DOHH2 (cell line): ENCODE measurements around the gene NDUFS7.

Source experiments
- H3F3A ChIP-seq: fragments of 200-600 bp; sonication (generic), shearing (Covaris generic); 2 replicates; pipeline ENCODE4 v1.6.0; 2016; ENCODE audit warnings: antibody characterized with exemption, mild to moderate bottlenecking; ENCODE audit not compliant: control insufficient read depth, insufficient read depth
- H3K27ac ChIP-seq: fragments of 200-600 bp; sonication (generic); 2 replicates; pipeline ENCODE4 v1.5.1; 2014; ENCODE audit warnings: low read depth, mild to moderate bottlenecking, low read length, moderate library complexity
- H3K27me3 ChIP-seq: fragments of 200-600 bp; sonication (generic); 2 replicates; pipeline ENCODE4 v1.6.1; 2014; ENCODE audit warnings: mild to moderate bottlenecking, low read length, mixed read lengths; ENCODE audit not compliant: control insufficient read depth
- H3K36me3 ChIP-seq: fragments of 200-600 bp; sonication (generic); 2 replicates; pipeline ENCODE4 v1.6.1; 2014; ENCODE audit warnings: mild to moderate bottlenecking, low read length, moderate library complexity, mixed read lengths; ENCODE audit not compliant: control insufficient read depth
- H3K4me1 ChIP-seq: fragments of 200-600 bp; sonication (generic); 2 replicates; pipeline ENCODE4 v1.6.1; 2014; ENCODE audit warnings: mild to moderate bottlenecking, low read length, mixed read lengths; ENCODE audit not compliant: control insufficient read depth
- H3K4me2 ChIP-seq: fragments of 200-600 bp; sonication (generic); 2 replicates; pipeline ENCODE4 v1.6.0; 2014; ENCODE audit warnings: mild to moderate bottlenecking, low read length, moderate library complexity
- H3K4me3 ChIP-seq: fragments of 200-600 bp; sonication (generic); 2 replicates; pipeline ENCODE4 v1.5.1; 2014; ENCODE audit warnings: mild to moderate bottlenecking, low read length, mixed read lengths
- H3K79me2 ChIP-seq: fragments of 200-600 bp; sonication (generic); 2 replicates; pipeline ENCODE4 v1.6.1; 2014; ENCODE audit warnings: mild to moderate bottlenecking, low read length, mixed read lengths; ENCODE audit not compliant: control insufficient read depth
- H3K9me2 ChIP-seq: fragments of 200-600 bp; sonication (generic); replicated peaks from 2 replicates; pipeline ENCODE4 v1.6.1; 2014; ENCODE audit warnings: mild to moderate bottlenecking, low read length, mixed read lengths; ENCODE audit not compliant: control insufficient read depth
- H3K9me3 ChIP-seq: fragments of 200-600 bp; sonication (generic); 2 replicates; pipeline ENCODE4 v1.6.1; 2014; ENCODE audit warnings: antibody characterized with exemption, low read length, mixed read lengths; ENCODE audit not compliant: control insufficient read depth, insufficient read depth
- H4K20me1 ChIP-seq: fragments of 200-600 bp; sonication (generic); 2 replicates; pipeline ENCODE4 v1.6.0; 2014; ENCODE audit warnings: low read depth, mild to moderate bottlenecking, antibody characterized with exemption, low read length, moderate library complexity; ENCODE audit not compliant: control insufficient read depth, insufficient read depth
- CTCF ChIP-seq: fragments of 200-600 bp; sonication (generic); IDR thresholded peaks from one replicate; pipeline ENCODE4 v1.5.1; 2014; ENCODE audit warnings: antibody characterized with exemption, mild to moderate bottlenecking, low read depth, low read length; ENCODE audit not compliant: poor library complexity, severe bottlenecking
- EZH2phosphoT487 ChIP-seq: fragments of 200-600 bp; sonication (generic); IDR thresholded peaks from 2 replicates; pipeline ENCODE4 v1.6.1; 2017; ENCODE audit warnings: borderline replicate concordance, mild to moderate bottlenecking, antibody characterized with exemption, low read length, moderate library complexity, mixed read lengths

NDUFS7 gene

GRCh38 chr19:1401138-1401888, 17.6 kb downstream of the NDUFS7 start, which contains the start of gene GAMT:
Gene GAMT (minus strand): TSS chr19:1401542. CDS start chr19:1401476, 66 bp downstream.
- H3K27ac ChIP-seq: no peak within 1 kb of the TSS
- H3K9me3 ChIP-seq: no peaks in the 10 kb centered on the region
- H3K9me2 ChIP-seq: no peaks in the 10 kb centered on the region
- peaks cover 7% of the 10 kb centered on the region for H3K27me3 ChIP-seq
- H4K20me1 ChIP-seq: peaks cover 3% of the 10 kb centered on the region
- H3K4me1 ChIP-seq: peaks cover 30% of the 10 kb centered on the region
- TF ChIP-seq CTCF (peak; percentile 77), EZH2phosphoT487 (no peak)
- peaks cover 14% of the 10 kb centered on the region for H3K79me2 ChIP-seq
- H3K36me3 ChIP-seq: peaks cover 5% of the 10 kb centered on the region; the same call in 1 of the 2 replicates
- peaks cover 10% of the 10 kb centered on the region for H3F3A ChIP-seq
- H3K4me2 ChIP-seq: peak within 1 kb of the TSS; percentile 79
- peak within 1 kb of the TSS; percentile 93 for H3K4me3 ChIP-seq

- TF ChIP-seq EZH2phosphoT487: no peak
- TF ChIP-seq CTCF: peak; percentile 55
- Histone ChIP-seq H3K4me1 (peaks cover 35% of the 10 kb centered on the region), H3K9me2 (no peaks in the 10 kb centered on the region), H3K9me3 (no peaks in the 10 kb centered on the region), H4K20me1 (peaks cover 3% of the 10 kb centered on the region), H3K27me3 (peaks cover 7% of the 10 kb centered on the region), H3K36me3 (peaks cover 5% of the 10 kb centered on the region; the same call in 1 of the 2 replicates), H3K27ac (no peak overlapping the region), H3K79me2 (peaks cover 14% of the 10 kb centered on the region), H3F3A (peaks cover 11% of the 10 kb centered on the region), H3K4me3 (peak overlapping the region; percentile 93), H3K4me2 (peak overlapping the region; percentile 79)
Observed at GRCh38 chr19:1401889-1402217, 18.1 kb downstream of the NDUFS7 start.

GRCh38 chr19:1402411-1403070, 18.8 kb downstream of the NDUFS7 start:
- peaks cover 7% of the 10 kb centered on the region for H3K27me3 ChIP-seq
- H3K9me2 ChIP-seq: no peaks in the 10 kb centered on the region
- peaks cover 3% of the 10 kb centered on the region; the same call in 1 of the 2 replicates for H4K20me1 ChIP-seq
- H3F3A ChIP-seq: peaks cover 11% of the 10 kb centered on the region
- peaks cover 37% of the 10 kb centered on the region for H3K4me1 ChIP-seq
- H3K4me3 ChIP-seq: no peak overlapping the region
- H3K4me2 ChIP-seq: peak overlapping the region; percentile 79
- H3K79me2 ChIP-seq: peaks cover 14% of the 10 kb centered on the region
- TF ChIP-seq CTCF (no peak), EZH2phosphoT487 (no peak)
- H3K9me3 ChIP-seq: no peaks in the 10 kb centered on the region
- no peak overlapping the region for H3K27ac ChIP-seq
- peaks cover 5% of the 10 kb centered on the region; the same call in 1 of the 2 replicates for H3K36me3 ChIP-seq
